Limb (tissue), 2 donors: ENCODE measurements around the gene MRPL50.

Experiments
- DNase-seq, 2 donors: peaks; one replicate each; pipeline ENCODE4 v3.0.0-alpha.2; 2016; ENCODE audit errors: extremely low spot score in 2 of 2

Gene MRPL50

DNA sequence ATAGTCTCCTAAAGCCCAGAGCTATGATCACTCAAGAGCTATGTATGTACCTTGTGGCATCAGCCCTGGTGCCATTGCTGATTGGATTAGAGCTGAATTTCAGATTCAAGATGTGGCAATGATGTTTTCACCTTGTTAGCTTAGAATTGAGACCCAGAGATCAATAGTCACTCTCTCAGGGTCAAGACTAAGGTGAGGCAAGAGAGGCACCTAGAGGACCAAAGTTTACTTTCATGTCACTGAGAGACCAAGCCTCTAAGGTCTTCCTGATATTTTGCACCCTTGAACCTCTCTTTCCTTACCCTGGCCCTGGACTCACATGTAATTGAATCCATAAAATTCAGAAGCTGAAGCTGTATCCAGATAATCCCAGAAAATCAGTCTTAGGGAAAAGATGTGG is 56.5 kb downstream of the MRPL50 start:
- no peak for DNase-seq
